C1 segment of cervical spinal cord (tissue), 14 donors: ENCODE measurements around the gene TNC.

Experiments
- DNase-seq, 14 donors: peaks; one replicate each; lab custom pipeline; 2025; lab: John Stamatoyannopoulos, UW

Gene TNC

DNA sequence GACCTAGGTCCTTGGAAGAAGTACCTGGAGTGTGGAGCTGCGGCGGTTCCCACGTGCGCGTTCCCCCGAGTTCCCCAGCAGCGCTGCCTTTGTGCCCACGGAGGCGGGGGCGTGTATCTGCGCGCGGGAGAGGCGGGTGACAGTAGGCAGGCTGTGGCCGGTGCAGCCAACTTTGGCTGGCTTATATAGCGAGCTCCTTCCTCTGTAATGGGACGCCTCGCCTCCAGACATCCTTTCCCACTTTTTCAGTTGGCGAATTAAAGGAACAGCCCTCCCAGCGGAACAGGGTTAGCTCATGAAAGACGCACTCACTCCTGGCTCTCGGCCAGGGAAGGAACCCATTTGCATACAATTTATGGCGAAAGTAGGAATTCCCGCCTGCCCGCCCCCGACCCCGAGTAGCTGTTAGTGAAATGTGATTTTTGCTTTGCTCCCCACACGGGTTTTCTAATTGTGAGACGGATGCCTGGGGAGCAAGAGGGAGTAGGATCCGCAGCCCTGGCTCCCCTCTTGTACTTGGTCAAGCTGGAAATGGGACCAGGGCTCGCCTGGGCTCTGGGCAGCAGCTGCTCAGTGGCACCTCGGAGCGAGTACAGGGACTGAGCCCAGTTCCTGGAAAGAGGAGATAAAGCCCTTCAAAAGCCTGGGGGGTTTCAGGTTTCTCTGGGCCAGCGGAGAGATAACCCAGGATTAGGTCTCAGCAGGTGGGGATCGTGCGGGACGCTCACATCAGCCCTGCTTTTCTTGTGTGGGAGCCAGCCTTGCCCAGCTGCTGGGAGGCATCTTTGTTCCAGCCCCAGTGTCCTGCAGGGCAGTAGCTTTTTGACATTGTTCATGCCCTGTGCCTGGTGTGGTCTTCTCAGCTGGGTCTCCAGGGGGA, at the start of gene TNC:
TSS of gene TNC (minus strand) at position 159 of the 880 bp plus-strand sequence. CDS start 27,139 bp downstream, outside the sequence.
- DNase-seq, result peak in 10 of 14 donors; percentile 20 to 74 (median 50)

DNA sequence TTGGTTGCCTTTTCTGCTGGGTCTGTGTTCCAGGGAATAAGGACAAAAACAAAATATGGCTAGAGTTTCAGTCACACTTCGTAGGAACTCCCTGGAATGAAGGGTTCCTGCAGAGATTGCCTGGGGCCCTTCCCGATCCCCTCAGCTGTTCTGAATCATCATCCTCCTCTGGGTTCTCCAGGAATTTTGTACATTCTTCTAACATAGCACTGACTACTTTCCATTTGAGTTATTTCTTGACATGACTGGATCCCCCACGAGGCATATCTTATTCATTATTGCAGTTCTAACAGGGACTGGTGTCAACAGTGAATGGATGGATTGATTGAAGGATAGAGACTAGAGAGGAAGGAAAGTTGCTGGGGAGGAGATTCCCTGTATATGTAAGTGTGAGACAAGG, 49.2 kb upstream of the TNC start:
- no peak for DNase-seq

DNA sequence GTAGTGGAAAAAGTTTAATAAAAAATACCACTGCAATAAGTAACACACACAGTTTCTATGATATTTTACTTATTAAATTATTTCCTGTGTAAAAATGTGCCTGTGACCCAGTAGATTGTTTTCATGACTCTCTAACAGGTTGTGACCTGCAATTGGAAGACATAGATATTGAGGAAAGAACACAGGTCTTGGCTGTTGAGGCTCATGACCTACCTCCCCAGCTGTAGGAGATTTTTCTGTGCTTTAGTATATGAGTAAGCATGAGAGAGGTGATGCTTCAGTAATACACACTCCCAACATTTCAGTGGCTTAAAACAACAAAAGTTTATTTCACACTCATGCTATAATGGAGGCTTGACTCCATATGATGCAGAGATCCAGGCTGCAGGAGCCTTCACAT, 47.3 kb upstream of the TNC start:
- DNase-seq, result no peak

DNA sequence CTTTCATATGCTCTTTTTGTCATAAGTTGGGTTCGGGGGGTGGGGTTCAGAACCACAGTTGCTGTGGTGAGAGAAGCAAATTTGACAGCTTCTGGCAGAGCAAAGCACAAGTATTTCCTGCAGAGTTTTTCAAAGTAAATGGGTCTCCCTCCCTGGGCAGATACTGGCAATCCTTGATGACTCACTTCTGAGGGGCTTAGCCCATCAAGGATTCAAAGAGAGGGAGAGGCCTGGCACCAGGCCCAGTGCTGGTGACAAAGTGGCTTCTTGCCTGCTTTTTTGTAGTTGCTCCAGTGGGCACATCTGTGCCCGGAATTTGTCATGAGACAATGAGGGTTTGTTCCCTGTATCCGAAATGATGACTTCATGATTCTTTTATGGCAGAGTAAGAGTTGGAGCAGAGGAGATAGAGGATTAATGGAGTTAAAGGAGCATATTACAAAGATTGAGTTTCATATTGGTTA, 46.6 kb upstream of the TNC start:
- DNase-seq, result peak in 10 of 14 donors; percentile 26 to 90 (median 58)

DNA sequence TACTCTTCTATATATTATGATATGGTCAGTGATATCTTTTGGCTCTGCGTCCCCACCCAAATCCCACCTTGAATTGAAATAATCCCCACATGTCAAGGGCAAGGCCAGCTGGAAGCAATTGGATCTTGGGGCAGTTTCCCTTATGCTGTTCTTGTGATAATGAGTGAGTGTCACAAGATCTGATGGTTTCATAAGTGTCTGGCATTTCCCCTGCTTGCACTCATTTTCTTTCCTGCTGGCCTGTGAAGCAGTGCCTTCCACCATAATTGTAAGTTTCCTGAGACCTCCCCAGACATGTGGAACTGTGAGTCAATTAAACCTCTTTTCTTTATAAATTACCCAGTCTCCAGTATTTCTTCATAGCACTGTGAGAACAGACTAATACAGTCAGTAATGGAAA, 45.0 kb upstream of the TNC start:
- DNase-seq, result no peak

DNA sequence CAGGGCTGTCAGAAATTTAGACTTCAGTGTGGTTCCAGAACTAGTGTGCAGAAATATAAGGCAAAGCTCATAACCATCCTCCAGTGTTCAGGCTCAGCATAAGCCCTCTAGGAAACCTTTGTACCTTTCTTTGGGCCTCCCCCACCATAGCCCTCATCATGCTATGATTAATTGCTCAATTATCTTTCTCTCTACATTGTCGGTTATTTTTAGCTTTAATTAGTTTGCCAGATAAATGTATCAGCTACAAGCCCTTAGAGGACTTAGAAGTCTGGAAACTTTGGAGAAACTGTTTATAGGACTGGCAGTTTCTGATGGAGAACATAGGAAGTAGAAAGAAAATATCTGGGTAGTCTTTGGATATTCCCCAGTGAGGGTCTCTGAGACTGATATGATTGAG, 43.5 kb upstream of the TNC start:
- no peak for DNase-seq

DNA sequence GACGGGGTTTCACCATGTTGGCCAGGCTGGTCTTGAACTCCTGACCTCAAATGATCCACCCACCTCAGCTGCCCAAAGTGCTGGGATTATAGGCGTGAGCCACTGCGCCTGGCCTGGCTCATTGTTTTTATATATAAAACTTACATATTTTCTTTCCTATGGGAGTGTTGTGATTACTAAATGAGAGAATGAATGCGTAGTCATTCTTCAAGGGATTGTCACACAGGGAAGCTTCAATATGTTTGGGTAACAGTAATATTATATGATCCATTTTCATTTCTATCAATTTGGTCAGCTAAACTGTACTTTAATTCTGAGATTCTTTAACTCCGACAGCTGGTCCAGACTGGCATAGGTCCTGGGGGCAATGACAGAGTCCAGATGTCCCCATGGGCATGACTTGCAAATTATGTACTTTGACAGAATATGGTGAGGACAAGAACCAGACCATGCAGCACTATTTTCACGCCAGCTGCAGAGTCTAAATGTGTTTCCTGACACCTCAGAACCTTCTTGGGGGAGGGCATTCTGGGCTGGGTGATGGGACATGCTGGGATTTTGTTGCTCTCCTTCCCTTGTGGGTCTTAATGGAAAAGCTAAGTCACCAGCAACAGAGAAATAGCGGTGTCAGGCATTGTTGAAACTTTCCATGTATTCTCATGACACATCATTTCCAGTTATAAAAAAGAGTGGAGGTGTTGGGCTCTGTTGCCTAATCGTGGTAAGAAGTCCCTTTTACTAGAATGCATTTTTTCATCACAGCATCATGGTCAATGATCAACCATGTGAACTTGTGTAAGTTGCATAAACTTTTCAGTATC, 40.9 kb upstream of the TNC start:
- DNase-seq, result no peak

DNA sequence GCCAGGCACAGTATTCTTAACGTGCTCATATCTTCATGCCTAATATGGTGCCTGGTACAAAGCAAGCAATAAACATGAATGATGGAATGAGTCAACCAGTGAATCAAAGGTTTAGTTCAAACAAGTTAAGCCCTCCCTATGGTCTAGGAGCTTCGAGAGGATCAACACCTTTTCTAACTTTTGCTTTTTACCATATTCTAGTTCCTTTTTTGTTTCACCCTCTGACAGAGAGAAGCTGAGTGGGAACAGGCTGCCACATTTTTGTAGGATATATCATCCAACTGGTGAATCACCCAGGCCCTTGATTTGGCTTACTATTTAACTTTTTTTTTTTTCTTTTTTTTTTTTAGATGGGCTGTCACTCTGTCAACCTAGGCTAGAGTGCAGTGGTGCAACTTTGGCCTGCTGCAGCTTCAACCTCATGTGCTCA, 39.3 kb upstream of the TNC start:
- DNase-seq, result no peak

DNA sequence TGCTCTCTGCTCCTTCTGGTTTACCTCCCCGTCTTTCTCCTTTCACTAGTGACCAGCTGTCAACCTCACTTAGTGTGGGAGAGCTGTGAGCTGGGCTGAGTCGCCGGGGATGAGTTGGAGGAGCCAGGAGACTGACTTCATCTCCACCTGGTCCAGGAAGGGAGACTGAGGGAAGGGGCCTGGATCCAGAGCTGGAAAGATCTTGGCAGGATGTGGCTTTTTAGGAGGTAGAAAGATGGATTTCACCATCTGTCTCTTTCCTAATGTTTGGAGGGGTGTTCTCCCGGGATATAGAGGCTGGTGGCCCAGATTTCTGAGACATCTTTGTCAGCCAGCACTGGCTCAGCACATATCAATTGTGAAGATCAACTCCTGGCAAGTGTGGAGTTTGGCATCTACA, 37.1 kb upstream of the TNC start:
- peak in 1 of 14 donors; percentile 12 for DNase-seq

DNA sequence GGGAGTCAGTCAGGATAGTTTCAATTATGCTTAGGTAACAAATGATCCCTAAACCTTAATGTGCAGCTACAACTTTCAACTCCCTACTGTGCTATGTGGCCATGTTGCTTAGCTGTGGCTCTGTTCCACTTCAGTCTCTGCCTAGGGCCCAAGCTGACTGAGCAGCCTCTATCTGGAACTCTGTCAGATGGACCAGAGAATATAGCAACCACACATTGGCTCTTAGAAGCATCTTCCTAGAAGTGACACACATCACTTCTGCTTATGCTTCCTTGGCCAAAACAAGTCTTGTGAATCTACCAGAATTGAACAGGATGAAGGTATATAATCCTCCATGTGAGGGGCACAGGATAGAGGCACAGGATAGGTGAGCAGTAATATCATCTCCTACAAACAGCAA, 36.7 kb upstream of the TNC start:
- DNase-seq, result no peak

DNA sequence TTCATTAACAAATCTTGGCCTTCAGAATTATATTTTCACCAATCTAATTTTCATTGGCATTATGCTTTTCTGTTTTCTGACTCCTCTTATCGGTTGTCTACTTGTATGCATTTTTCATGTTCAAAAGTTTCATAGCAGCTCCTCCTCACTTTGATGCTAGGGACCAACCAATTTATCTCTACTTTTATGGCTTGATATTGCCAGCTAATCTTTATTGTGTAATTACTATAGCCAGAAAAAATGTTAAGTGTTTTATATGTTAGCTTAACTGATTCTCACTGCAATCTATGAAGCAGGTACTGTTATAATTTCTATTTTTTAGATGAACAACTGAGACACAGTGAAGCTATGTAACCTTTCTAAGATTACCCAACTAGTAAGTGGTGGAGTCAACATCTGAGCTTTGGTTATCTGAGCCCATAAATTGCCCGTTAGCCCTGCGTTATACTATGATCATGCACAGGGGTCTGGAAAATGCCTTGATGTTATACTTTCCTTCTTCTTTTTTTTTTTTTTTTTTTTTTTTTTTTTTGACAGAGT, 34.4 kb upstream of the TNC start:
- no peak for DNase-seq

DNA sequence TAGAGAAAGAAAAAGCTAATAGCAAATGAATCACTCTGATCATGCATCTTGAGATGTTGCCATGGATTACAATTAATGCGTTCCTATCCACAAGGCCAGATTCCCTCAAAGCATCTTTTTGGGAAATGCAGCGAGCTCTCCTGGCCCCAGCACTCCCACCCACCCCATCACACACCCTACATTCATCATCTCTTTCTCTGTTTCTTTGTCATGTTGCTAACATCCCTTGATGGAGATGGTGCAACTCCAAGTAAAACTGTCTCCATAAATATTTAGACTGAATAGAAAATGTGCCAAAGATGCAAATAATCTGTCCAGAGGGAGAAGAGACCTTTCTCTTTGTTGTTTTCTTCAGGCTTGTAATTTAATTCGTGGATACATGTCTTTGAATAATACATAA, 30.8 kb upstream of the TNC start:
- DNase-seq, result no peak

DNA sequence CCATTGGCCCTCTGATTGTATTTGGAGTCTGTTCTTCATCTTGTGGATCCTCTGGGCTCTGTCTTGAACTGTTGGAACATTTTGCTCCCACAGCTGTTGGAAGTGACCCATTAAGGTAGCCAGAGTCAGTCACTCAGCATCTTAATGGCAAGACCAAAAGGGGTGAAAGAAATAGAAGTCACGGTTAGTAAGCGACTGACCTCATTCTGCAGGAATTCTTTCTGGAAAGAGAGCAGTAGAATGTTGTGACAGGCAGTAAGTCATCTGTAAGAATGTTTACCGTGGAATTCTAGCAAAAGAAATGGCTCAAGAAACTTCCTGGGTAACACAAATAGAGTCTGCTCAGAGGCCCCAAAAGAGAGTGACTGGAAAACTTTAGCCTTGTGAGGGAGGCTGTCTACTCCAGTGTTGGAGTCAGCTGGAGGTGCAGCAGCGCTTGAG, 28.6 kb upstream of the TNC start:
- DNase-seq, result no peak

DNA sequence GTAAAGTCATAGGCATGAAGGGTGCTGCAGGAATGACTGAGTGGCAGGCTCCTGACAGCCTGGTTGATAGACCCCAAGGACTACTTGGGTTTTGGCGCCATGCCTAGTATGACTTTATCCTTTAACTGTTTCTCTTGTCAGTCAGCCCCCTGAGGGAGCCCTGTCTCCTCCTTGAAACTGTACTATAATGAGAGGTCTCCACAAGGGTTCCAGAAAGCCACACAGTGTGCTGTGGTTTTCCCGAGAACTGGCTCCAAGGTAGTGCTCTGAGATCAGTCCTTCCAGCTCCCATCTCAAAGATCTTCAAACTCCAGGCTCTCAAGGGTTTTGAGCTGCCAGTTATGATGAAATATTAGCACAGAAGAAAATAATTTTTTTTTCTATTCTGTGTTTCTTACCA, 26.7 kb upstream of the TNC start:
- no peak for DNase-seq

DNA sequence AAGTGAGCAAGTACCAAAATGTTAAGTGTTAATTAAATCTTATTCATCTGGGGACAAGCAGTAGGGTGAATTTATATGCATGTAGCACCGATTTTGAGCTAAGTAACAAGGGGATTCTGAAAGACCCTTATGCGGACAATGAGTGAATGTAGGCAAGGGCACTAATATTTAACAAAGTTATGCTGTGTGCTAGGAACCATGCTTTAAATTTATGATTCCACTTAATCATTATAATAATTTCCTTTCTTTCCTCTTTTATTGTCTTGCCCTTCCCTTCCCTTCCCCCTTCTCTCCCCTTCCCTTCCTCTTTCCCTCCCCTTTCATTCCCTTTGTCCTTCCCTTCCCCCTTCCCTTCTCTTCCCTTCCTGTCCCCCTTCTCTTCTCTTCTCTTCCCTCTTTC, 25.7 kb upstream of the TNC start:
- no peak for DNase-seq

DNA sequence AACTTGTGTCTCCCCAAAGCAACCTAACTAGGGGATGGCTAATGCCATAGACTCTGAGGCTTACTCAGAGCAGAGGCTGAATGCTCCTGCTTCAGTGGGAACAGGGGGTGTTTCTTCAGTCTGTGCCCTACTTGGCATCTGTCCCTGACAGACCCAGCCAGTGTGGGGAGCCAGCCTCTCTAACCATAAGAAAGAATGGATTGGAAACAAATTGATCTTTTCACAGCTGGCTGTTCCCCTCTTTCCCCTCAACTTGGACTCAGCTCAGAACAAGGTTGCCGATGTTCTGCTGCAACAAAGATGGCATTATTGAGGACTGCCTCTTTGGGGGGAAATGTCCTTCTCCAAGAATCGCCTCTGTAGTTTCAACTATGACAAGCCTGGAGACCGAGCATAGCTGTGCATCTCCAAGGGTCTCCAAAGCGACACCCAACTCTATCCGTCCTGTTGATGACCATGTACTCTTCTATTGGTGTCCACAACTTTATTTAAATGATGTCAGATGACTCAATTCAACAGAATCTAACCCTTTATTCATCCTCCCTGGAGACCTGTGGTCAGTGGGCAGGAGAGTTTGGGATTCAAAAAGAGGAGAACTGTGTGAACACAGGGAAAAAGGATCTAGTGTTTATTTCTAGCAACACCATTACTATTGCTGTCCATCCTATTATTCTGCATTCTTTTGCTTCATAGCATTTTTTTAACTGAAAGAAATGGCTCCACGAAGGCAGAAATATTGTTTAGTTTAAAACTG, 24.7 kb upstream of the TNC start:
- DNase-seq, result peak in 11 of 14 donors; percentile 5 to 70 (median 38)

DNA sequence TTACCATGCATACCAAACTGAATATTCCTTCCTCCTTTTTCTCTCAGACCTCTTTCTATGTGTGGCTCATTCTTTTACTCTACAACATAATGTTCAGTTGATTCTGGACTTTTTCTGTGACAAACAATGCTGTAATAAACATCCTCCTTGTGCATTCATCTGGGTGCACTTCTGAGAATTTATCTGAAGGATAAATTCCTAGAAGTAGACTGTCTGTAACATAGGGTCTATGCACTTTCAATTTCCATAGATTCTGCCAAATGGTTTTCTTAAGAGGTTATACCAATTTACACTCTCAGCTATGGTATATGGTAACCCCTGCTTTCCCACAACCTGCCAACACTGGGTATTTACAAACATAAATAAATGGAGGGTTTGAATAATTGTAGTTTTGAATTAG, 24.1 kb upstream of the TNC start:
- DNase-seq, result no peak

DNA sequence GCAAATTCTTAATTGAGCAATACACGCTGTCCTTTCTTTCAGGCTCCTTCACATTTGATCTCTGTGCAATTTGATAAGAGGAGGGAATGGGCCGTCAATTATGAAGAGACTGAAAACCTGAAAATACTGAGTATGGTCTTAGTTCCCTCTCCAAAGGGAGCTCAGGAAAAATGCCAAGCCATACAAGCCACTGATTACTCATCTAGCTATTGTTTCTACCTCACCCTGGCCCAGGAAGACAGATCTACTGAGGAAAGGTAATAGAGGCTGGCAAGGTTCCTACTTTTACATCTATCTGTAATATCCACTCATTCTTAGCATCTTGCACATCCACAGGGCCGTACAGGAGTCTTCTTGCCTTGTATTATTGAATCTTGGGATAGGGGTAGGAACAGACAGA, 23.7 kb upstream of the TNC start:
- no peak for DNase-seq

DNA sequence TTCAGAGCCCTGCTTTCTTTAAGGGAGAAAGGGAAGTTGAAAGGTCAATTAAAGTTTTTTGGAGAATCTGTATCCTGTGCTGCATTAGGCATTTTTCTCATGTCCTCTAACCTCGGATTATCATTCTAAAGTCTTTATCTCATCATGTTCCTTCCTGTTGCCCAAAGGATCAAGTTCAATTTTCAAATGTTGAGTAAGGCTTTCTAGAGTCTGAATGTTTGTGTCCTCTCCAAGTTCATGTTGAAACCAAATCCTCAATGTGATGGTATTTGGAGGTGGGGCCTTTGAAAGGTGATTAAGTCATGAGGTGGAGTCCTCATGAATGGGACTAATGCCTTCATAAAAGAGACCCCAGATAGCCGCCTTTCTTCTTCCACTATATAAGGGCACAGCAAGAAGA, 20.2 kb upstream of the TNC start:
- no peak for DNase-seq

DNA sequence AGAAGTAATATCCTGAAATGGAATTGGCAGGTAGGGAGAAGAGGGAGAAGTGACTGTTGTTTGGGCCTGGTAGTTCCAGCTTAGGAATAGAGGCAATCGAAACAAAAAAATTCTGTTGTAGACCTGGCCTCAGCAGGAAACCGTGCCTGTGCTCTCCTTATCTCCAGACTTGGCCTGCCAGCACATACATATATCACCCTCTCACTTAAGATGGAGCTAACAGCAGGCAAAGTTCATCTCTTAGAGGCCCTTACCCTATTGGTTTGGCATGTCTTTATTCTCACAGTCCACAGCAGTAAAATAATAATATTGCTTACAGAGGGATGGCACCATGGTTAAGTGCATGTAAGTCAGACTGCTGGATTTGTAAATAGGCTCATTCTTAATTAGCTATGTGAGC, 19.6 kb upstream of the TNC start:
- no peak for DNase-seq
